Left lung (tissue), 10 donors: ENCODE results near the gene SIAH2. TPM values are rescaled to one million over a fixed set of nuclear protein-coding genes. Genes with fewer than 3 reads are reported as not detected.
A peak's percentile ranks its signal among the peaks of the same experiment; 100 is the strongest.

Experiments
- ATAC-seq: fragments of 200-7000 bp; cut with Tn5 transposase; one replicate; pipeline ENCODE4 v1.9.1; 2020; ENCODE audit warnings: moderate library complexity
- DNase-seq, 4 donors: peaks; one replicate each; pipeline ENCODE4 v3.0.0-alpha.2; 2013 to 2020
- H3K27ac ChIP-seq, 2 donors: fragments of 200-600 bp; sonication (generic) in 1 of 2; one replicate each; pipeline versions ENCODE4 v1.5.0 to v1.8.0; 2020 to 2021
- H3K27me3 ChIP-seq, 2 donors: fragments of 200-600 bp; sonication (generic) in 1 of 2; one replicate each; pipeline versions ENCODE4 v1.5.0 to v1.8.0; 2020 to 2021
- H3K36me3 ChIP-seq, 2 donors: fragments of 200-600 bp; sonication (generic) in 1 of 2; one replicate each; pipeline versions ENCODE4 v1.5.0 to v1.8.0; 2020 to 2021
- H3K4me1 ChIP-seq, 2 donors: fragments of 200-600 bp; one replicate each; pipeline ENCODE4 v1.8.0; 2021
- H3K4me3 ChIP-seq, 2 donors: fragments of 200-600 bp; sonication (generic) in 1 of 2; one replicate each; pipeline versions ENCODE4 v1.5.0 to v1.8.0; 2020 to 2021; ENCODE audit warnings: mild to moderate bottlenecking in 1 of 2
- H3K9me3 ChIP-seq, 2 donors: fragments of 200-600 bp; sonication (generic) in 1 of 2; one replicate each; pipeline versions ENCODE4 v1.5.0 to v1.8.0; 2020 to 2021
- CTCF ChIP-seq, 2 donors: fragments of 200-600 bp; sonication (generic) in 1 of 2; IDR thresholded peaks; one replicate each; pipeline versions ENCODE4 v1.5.0 to v1.8.0; 2021; ENCODE audit warnings: antibody characterized with exemption in 2 of 2
- intact Hi-C, 2 donors: fragments of 100-400 bp; cut with DNase I; formaldehyde crosslinking; loops; one replicate each; pipeline versions ENCODE4 v1.11.2 to v1.14.2; 2022
- polyA plus RNA-seq, 6 donors: library from polyadenylated mRNA; unstranded; fragments of 120-200 nt; gene quantifications; one replicate each; pipeline ENCODE4 v1.2.1, GENCODE V29; 2013; ENCODE audit not compliant: insufficient read length in 6 of 6
- total RNA-seq, 2 donors: library from RNA; stranded (reverse); fragmentation: NEBNext Ultra II Directional; extraction: Animal tissue kit (Norgen Biotek cat#: 25700); gene quantifications; one replicate each; pipeline ENCODE4 v1.2.1, GENCODE V29; 2021
- donor health status: DM: no; HTN: yes; CAD: no.
- donor health status: DM: no; HTN: no; CAD: no.

Gene SIAH2
- total and polyA plus RNA-seq, 8 donors, result 19.1 to 22.9 (median 21.6) TPM

GRCh38 chr3:150733936-150734794 lies 28.8 kb downstream of the SIAH2 start:
- DNase-seq, result no peak
- no peak for TF ChIP-seq CTCF (IDR thresholded peaks at IDR 0.05)
- no peak for ATAC-seq
- no peaks in the 10 kb centered on the region for H3K9me3 ChIP-seq
- intact Hi-C loops, result no loop called here
- H3K27ac ChIP-seq, result no peak overlapping the region
- no peaks in the 10 kb centered on the region for H3K36me3 ChIP-seq
- H3K4me1 ChIP-seq, result peaks cover 0 to 21% of the 10 kb centered on the region in 2 donors
- no peak overlapping the region for H3K4me3 ChIP-seq
- H3K27me3 ChIP-seq, result no peaks in the 10 kb centered on the region

- Histone ChIP-seq H3K4me1 (peaks cover 0 to 14% of the 10 kb centered on the region in 2 donors), H3K27me3 (no peaks in the 10 kb centered on the region), H3K36me3 (no peaks in the 10 kb centered on the region), H3K9me3 (no peaks in the 10 kb centered on the region), H3K27ac (no peak overlapping the region), H3K4me3 (no peak overlapping the region)
- TF ChIP-seq CTCF (IDR thresholded peaks at IDR 0.05), result no peak
- DNase-seq (no peak), ATAC-seq (no peak)
- intact Hi-C loops, result no loop called here
These were observed 29.5 kb downstream of the SIAH2 start for GRCh38 chr3:150733373-150733935.

- TF ChIP-seq CTCF (IDR thresholded peaks at IDR 0.05), result no peak
- no peaks in the 10 kb centered on the region for H3K36me3 ChIP-seq
- DNase-seq (no peak), ATAC-seq (no peak)
- peaks cover 0 to 10% of the 10 kb centered on the region in 2 donors for H3K4me1 ChIP-seq
- no peak overlapping the region for H3K4me3 ChIP-seq
- intact Hi-C loops, result loop anchor here in 1 of 2 donors (5.0 kb wide), 1 partner anchor 137 kb away; no protein-coding TSS in a partner anchor
- no peaks in the 10 kb centered on the region for H3K9me3 ChIP-seq
- no peak overlapping the region for H3K27ac ChIP-seq
- H3K27me3 ChIP-seq, result no peaks in the 10 kb centered on the region
These were observed 33.1 kb downstream of the SIAH2 start for GRCh38 chr3:150729682-150730360.

- H3K4me1 ChIP-seq, result peaks cover 0 to 10% of the 10 kb centered on the region in 2 donors
- H3K27ac ChIP-seq, result peak overlapping the region in 1 of 2 donors; percentile 43
- no peak for TF ChIP-seq CTCF (IDR thresholded peaks at IDR 0.05)
- ATAC-seq, result peak; percentile 79
- no peak for DNase-seq
- H3K36me3 ChIP-seq, result no peaks in the 10 kb centered on the region
- H3K27me3 ChIP-seq, result no peaks in the 10 kb centered on the region
- intact Hi-C loops, result loop anchor here in 1 of 2 donors (5.0 kb wide), 1 partner anchor 139 kb away; no protein-coding TSS in a partner anchor
- no peak overlapping the region for H3K4me3 ChIP-seq
- H3K9me3 ChIP-seq, result no peaks in the 10 kb centered on the region
These were observed 35.1 kb downstream of the SIAH2 start for GRCh38 chr3:150727653-150728502.
